HK-2 (cell line): Measurements from ENCODE around the gene PARP11.
"Not testable (repeated sequence)": the region's sequence is repeated elsewhere in the genome, so short reads cannot be mapped to it uniquely, and the experiment has no call there.

Experiments used
- DNase-seq: peaks from one replicate; pipeline ENCODE4 v3.0.0-alpha.2; 2018; ENCODE audit not compliant: unreplicated experiment

The PARP11 gene

GRCh38 chr12:3882896-3883564 lies 9.8 kb upstream of the PARP11 start:
- no peak for DNase-seq

GRCh38 chr12:3882406-3882805 lies 9.2 kb upstream of the PARP11 start:
- no peak for DNase-seq

- no peak for DNase-seq
Measured at GRCh38 chr12:3881281-3881950, 8.2 kb upstream of the PARP11 start.

GRCh38 chr12:3879846-3880245 lies 6.6 kb upstream of the PARP11 start:
- DNase-seq = no peak

GRCh38 chr12:3871356-3871755 lies 1.8 kb downstream of the PARP11 start:
- DNase-seq = no peak

- DNase-seq = no peak
Measured at GRCh38 chr12:3869865-3870264, 3.3 kb downstream of the PARP11 start.

GRCh38 chr12:3869433-3869832 lies 3.8 kb downstream of the PARP11 start:
- no peak for DNase-seq

GRCh38 chr12:3863756-3864155 lies 9.4 kb downstream of the PARP11 start:
- DNase-seq = no peak

GRCh38 chr12:3842517-3842916 lies 30.7 kb downstream of the PARP11 start:
- DNase-seq = no peak

GRCh38 chr12:3841783-3842182 lies 31.4 kb downstream of the PARP11 start:
- DNase-seq = no peak

- DNase-seq = not testable (repeated sequence)
Measured at GRCh38 chr12:3840833-3841232, 32.4 kb downstream of the PARP11 start.

- not testable (repeated sequence) for DNase-seq
Measured at GRCh38 chr12:3839745-3840144, 33.5 kb downstream of the PARP11 start.

GRCh38 chr12:3838701-3839548 lies 34.3 kb downstream of the PARP11 start:
- DNase-seq = not testable (repeated sequence)

- no peak for DNase-seq
Measured at GRCh38 chr12:3838076-3838475, 35.1 kb downstream of the PARP11 start.

GRCh38 chr12:3837049-3837448 lies 36.1 kb downstream of the PARP11 start:
- no peak for DNase-seq

- DNase-seq = no peak
Measured at GRCh38 chr12:3836641-3837040, 36.6 kb downstream of the PARP11 start.

GRCh38 chr12:3835914-3836313 lies 37.3 kb downstream of the PARP11 start:
- DNase-seq = no peak

GRCh38 chr12:3834774-3835173 lies 38.4 kb downstream of the PARP11 start:
- DNase-seq = no peak

GRCh38 chr12:3833670-3834310 lies 39.4 kb downstream of the PARP11 start:
- no peak for DNase-seq

GRCh38 chr12:3832738-3833137 lies 40.5 kb downstream of the PARP11 start:
- no peak for DNase-seq

- no peak for DNase-seq
Measured at GRCh38 chr12:3828888-3829287, 44.3 kb downstream of the PARP11 start.

- DNase-seq = no peak
Measured at GRCh38 chr12:3827301-3828000, 45.7 kb downstream of the PARP11 start.
